Fibroblast of lung (primary cell): ENCODE data around the gene TRIM67. TPM values are rescaled to one million over a fixed set of nuclear protein-coding genes. Genes with fewer than 3 reads are reported as not detected.
"Not testable (repeated sequence)": the region's sequence is repeated elsewhere in the genome, so short reads cannot be mapped to it uniquely, and the experiment has no call there.

ENCODE experiments used
- DNase-seq, 2 donors: peaks; one replicate each; pipeline versions ENCODE4 v3.0.0 to v3.0.0-alpha.2; 2010; ENCODE audit warnings: low read depth in 2 of 2
- H2AFZ ChIP-seq: 2 replicates; pipeline ENCODE4 v1.5.1; 2012; ENCODE audit warnings: low read length, control low read depth, inconsistent platforms
- H3K27ac ChIP-seq: 2 replicates; pipeline ENCODE4 v1.5.1; 2011; ENCODE audit warnings: low read length, control low read depth; ENCODE audit not compliant: insufficient read depth
- H3K27me3 ChIP-seq: 2 replicates; pipeline ENCODE4 v1.5.1; 2011; ENCODE audit warnings: mild to moderate bottlenecking, low read length; ENCODE audit not compliant: control insufficient read depth, insufficient read depth
- H3K36me3 ChIP-seq: 2 replicates; pipeline ENCODE4 v1.5.1; 2011; ENCODE audit warnings: low read length; ENCODE audit not compliant: control insufficient read depth, insufficient read depth
- H3K4me1 ChIP-seq: 2 replicates; pipeline ENCODE4 v1.5.1; 2011; ENCODE audit warnings: low read length; ENCODE audit not compliant: control insufficient read depth, insufficient read depth; ENCODE audit errors: extremely low read depth
- H3K4me2 ChIP-seq: 2 replicates; pipeline ENCODE4 v1.5.1; 2011; ENCODE audit warnings: low read length, control low read depth; ENCODE audit not compliant: insufficient read depth; ENCODE audit errors: extremely low read depth
- H3K4me3 ChIP-seq, 4 experiments: fragments of 200-600 bp in 1 of 4; sonication (generic) in 1 of 4; replicated peaks in 1 of 4; 2 replicates each; pipeline ENCODE4 v1.5.1; 2011 to 2016; ENCODE audit warnings: low read length in 4 of 4, low read depth in 3 of 4, mild to moderate bottlenecking in 3 of 4, control low read depth in 2 of 4, inconsistent platforms in 1 of 4, mixed read lengths in 1 of 4; ENCODE audit not compliant: insufficient read depth in 1 of 4; ENCODE audit errors: control extremely low read depth in 1 of 4
- H3K79me2 ChIP-seq: 2 replicates; pipeline ENCODE4 v1.5.1; 2012; ENCODE audit warnings: mild to moderate bottlenecking, low read length, inconsistent platforms; ENCODE audit not compliant: control insufficient read depth, insufficient read depth
- H3K9ac ChIP-seq: 2 replicates; pipeline ENCODE4 v1.5.1; 2011; ENCODE audit warnings: mild to moderate bottlenecking, low read length, control low read depth; ENCODE audit not compliant: insufficient read depth
- H3K9me3 ChIP-seq: 2 replicates; pipeline ENCODE4 v1.5.1; 2012; ENCODE audit warnings: low read depth, low read length; ENCODE audit not compliant: control insufficient read depth, insufficient read depth
- H4K20me1 ChIP-seq: 2 replicates; pipeline ENCODE4 v1.5.1; 2011; ENCODE audit warnings: low read length; ENCODE audit not compliant: control insufficient read depth, insufficient read depth; ENCODE audit errors: extremely low read depth
- CTCF ChIP-seq, 2 donors: IDR thresholded peaks in 1 of 2; conservative IDR thresholded peaks in 1 of 2; 1 replicate in 1 of 2; 2 replicates in 1 of 2; pipeline ENCODE4 v1.5.1; 2011 to 2012; ENCODE audit warnings: low read length in 2 of 2, control low read depth in 1 of 2, inconsistent platforms in 1 of 2, low read depth in 1 of 2, mild to moderate bottlenecking in 1 of 2
- EZH2 ChIP-seq: IDR thresholded peaks from 2 replicates; pipeline ENCODE4 v1.5.1; 2012; ENCODE audit warnings: low read length, control low read depth, mild to moderate bottlenecking; ENCODE audit errors: missing control alignments
- polyA plus RNA-seq, 2 donors: library from polyadenylated mRNA; depleted of rRNA in 1 of 2; stranded (reverse) in 1 of 2; unstranded in 1 of 2; fragments of >200 nt; gene quantifications; 2 replicates each; pipeline ENCODE4 v1.2.1, GENCODE V29; 2011 to 2012; ENCODE audit warnings: missing spikeins in 1 of 2
- total RNA-seq: library from RNA; depleted of rRNA; stranded (reverse); fragments of >200 nt; gene quantifications from 2 replicates; pipeline ENCODE4 v1.2.1, GENCODE V29; 2014

TRIM67 gene
- total and polyA plus RNA-seq, 2 donors (not counting 1 experiment from before 2014, with no cell fraction given), result 0.02 to 0.17 TPM

GRCh38 chr1:231125972-231126580 lies 35.8 kb upstream of the TRIM67 start:
- Histone ChIP-seq H3K9ac (no peak overlapping the region), H3K4me2 (no peak overlapping the region), H4K20me1 (no peaks in the 10 kb centered on the region), H3K27ac (no peak overlapping the region), H3K27me3 (no peaks in the 10 kb centered on the region), H3K9me3 (no peaks in the 10 kb centered on the region), H2AFZ (no peak overlapping the region), H3K4me1 (no peaks in the 10 kb centered on the region), H3K79me2 (no peaks in the 10 kb centered on the region), H3K4me3 (no peak overlapping the region), H3K36me3 (no peaks in the 10 kb centered on the region)
- DNase-seq, result no peak
- no peak for TF ChIP-seq CTCF (conservative IDR thresholded peaks at IDR 0.05 in 1 of 2, IDR thresholded peaks at IDR 0.05 in 1 of 2; ENCODE audit: low read depth in 1 of 2, low read length in 2 of 2)
- no peak for TF ChIP-seq EZH2

GRCh38 chr1:231127106-231127505 lies 34.8 kb upstream of the TRIM67 start:
- H3K4me2 ChIP-seq, H3K36me3 ChIP-seq, H3K9me3 ChIP-seq, H3K4me3 ChIP-seq, H3K9ac ChIP-seq, H3K27ac ChIP-seq, H3K27me3 ChIP-seq, H3K4me1 ChIP-seq, H2AFZ ChIP-seq, H3K79me2 ChIP-seq, H4K20me1 ChIP-seq, DNase-seq: not testable (repeated sequence)

GRCh38 chr1:231128471-231128870 lies 33.4 kb upstream of the TRIM67 start:
- H3K9ac ChIP-seq, H4K20me1 ChIP-seq, H3K9me3 ChIP-seq, H3K79me2 ChIP-seq, H3K36me3 ChIP-seq, H2AFZ ChIP-seq, DNase-seq, H3K27me3 ChIP-seq, H3K4me1 ChIP-seq, H3K27ac ChIP-seq, H3K4me2 ChIP-seq, H3K4me3 ChIP-seq: not testable (repeated sequence)

GRCh38 chr1:231130544-231130943 lies 31.3 kb upstream of the TRIM67 start:
- H2AFZ ChIP-seq, result no peak overlapping the region
- H3K9ac ChIP-seq, result no peak overlapping the region
- H3K4me1 ChIP-seq, result no peaks in the 10 kb centered on the region
- H3K27ac ChIP-seq, result no peak overlapping the region
- no peak for DNase-seq
- no peak overlapping the region for H3K4me3 ChIP-seq
- no peaks in the 10 kb centered on the region for H4K20me1 ChIP-seq
- no peaks in the 10 kb centered on the region for H3K9me3 ChIP-seq
- H3K36me3 ChIP-seq, result no peaks in the 10 kb centered on the region
- no peaks in the 10 kb centered on the region for H3K27me3 ChIP-seq
- H3K79me2 ChIP-seq, result no peaks in the 10 kb centered on the region
- no peak overlapping the region for H3K4me2 ChIP-seq
- TF ChIP-seq CTCF (conservative IDR thresholded peaks at IDR 0.05 in 1 of 2, IDR thresholded peaks at IDR 0.05 in 1 of 2; ENCODE audit: low read depth in 1 of 2, low read length in 2 of 2), result no peak
- TF ChIP-seq EZH2, result no peak

GRCh38 chr1:231132591-231132990 lies 29.3 kb upstream of the TRIM67 start:
- not testable (repeated sequence) for H3K9me3 ChIP-seq, H3K36me3 ChIP-seq, H3K27ac ChIP-seq, H3K4me1 ChIP-seq, H3K27me3 ChIP-seq, H3K9ac ChIP-seq, H4K20me1 ChIP-seq, H3K79me2 ChIP-seq, H2AFZ ChIP-seq, H3K4me3 ChIP-seq, H3K4me2 ChIP-seq, DNase-seq
